ENCODE measurements around the gene IL17REL. TPM values are rescaled to one million over a fixed set of nuclear protein-coding genes. Genes with fewer than 3 reads are reported as not detected.

Gene IL17REL
- under 1 TPM in 1 of 2 donors, not detected in 1; 0.51 TPM for total RNA-seq
- polyA plus RNA-seq = under 1 TPM; 0.02 to 0.19 TPM
- long read RNA-seq, donor 1 = 0 reads
- long read RNA-seq, donor 2 = 0 reads
- long read RNA-seq, donor 3 = 0 reads
- long read RNA-seq, donor 4 = 0 reads
- long read RNA-seq, donor 5 = 0 reads

DNA sequence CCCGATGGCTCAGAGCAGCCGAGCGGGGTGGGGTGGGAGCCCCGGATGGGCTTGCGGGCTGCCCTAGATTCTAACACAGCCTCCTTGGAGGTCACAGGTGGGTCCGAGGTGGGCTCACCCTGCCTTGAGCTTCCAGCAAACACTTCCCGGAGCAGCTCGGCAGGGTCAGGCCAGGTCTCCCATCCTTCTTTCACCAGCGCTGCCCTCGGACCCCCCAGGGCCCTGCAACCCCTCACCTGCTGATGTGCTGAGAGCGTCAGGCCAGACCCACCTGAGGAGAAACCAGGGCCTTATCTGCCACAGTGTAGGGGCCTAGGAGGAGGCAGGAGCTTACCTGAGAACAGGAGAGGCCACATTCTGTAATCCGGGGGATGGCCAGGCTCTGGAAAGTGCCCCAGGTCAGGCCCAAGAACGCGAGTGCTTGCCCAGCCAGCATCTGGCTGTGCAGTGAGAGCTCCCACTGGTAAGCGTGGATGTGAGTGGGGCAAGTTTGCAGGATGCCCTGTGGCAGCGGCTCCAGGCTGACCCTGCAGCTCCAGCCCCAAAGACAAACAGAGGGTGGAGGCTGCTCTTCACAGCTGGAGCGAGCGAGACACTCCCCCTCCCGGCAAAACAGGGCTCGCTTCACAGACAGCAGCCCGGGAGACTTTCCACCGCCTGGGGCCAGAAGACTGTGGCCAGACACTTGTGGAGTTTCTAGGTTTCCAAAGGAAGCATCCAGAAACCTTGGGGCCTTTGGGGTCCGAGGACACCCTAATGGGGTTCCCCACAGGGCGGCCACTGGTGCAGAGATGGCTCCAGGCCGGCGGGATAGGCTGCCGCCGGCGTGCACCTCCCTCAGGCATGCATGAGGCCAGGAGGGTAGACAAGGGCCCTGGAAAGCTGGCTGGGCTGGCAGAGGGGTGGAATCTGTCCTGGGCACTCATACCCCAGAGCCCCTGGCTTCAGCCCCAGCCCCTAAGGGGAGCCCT, at the start of gene IL17REL:
Gene IL17REL, minus strand, starts transcription at position 555 of the 971 bp plus-strand sequence. Its CDS starts 119 bp downstream, at position 436.
- H3K4me1 ChIP-seq (ENCODE audit: control insufficient read depth in 5 of 5, insufficient read depth in 5 of 5, low read length in 5 of 5) = peaks cover 0 to 8% (median 6%) of the 10 kb centered on the region in 5 donors
- peaks cover 0 to 6% (median 0%) of the 10 kb centered on the region in 4 donors for H3K9me3 ChIP-seq (ENCODE audit: control insufficient read depth in 4 of 4, insufficient read depth in 3 of 4, low read length in 3 of 4)
- 62 to 76% methylated on average over 29 of the region's 29 CpGs for WGBS, 2 donors
- TF ChIP-seq, protein P1, sequence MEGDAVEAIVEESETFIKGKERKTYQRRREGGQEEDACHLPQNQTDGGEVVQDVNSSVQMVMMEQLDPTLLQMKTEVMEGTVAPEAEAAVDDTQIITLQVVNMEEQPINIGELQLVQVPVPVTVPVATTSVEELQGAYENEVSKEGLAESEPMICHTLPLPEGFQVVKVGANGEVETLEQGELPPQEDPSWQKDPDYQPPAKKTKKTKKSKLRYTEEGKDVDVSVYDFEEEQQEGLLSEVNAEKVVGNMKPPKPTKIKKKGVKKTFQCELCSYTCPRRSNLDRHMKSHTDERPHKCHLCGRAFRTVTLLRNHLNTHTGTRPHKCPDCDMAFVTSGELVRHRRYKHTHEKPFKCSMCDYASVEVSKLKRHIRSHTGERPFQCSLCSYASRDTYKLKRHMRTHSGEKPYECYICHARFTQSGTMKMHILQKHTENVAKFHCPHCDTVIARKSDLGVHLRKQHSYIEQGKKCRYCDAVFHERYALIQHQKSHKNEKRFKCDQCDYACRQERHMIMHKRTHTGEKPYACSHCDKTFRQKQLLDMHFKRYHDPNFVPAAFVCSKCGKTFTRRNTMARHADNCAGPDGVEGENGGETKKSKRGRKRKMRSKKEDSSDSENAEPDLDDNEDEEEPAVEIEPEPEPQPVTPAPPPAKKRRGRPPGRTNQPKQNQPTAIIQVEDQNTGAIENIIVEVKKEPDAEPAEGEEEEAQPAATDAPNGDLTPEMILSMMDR (IDR thresholded peaks at IDR 0.05; ENCODE audit: control extremely low read depth, extremely low read depth) = no peak
- H3K9ac ChIP-seq (ENCODE audit: insufficient read depth in 1 of 2, low read length in 2 of 2) = no peak within 1 kb of the TSS
- ATAC-seq (ENCODE audit: insufficient read depth, low FRiP score) (no peak), DNase-seq (peak in 2 of 3 donors; percentile 18 to 27)
- no peaks in the 10 kb centered on the region for H3K36me3 ChIP-seq (ENCODE audit: control insufficient read depth in 4 of 4, insufficient read depth in 4 of 4, low read length in 4 of 4)
- H3K27me3 ChIP-seq (ENCODE audit: control insufficient read depth in 3 of 3, insufficient read depth in 3 of 3, low read length in 2 of 3) = peaks cover 16 to 56% (median 17%) of the 10 kb centered on the region in 3 donors
- no peak within 1 kb of the TSS for H3K4me3 ChIP-seq
- H3K27ac ChIP-seq (ENCODE audit: low read depth in 1 of 2, low read length in 1 of 2) = no peak within 1 kb of the TSS

DNA sequence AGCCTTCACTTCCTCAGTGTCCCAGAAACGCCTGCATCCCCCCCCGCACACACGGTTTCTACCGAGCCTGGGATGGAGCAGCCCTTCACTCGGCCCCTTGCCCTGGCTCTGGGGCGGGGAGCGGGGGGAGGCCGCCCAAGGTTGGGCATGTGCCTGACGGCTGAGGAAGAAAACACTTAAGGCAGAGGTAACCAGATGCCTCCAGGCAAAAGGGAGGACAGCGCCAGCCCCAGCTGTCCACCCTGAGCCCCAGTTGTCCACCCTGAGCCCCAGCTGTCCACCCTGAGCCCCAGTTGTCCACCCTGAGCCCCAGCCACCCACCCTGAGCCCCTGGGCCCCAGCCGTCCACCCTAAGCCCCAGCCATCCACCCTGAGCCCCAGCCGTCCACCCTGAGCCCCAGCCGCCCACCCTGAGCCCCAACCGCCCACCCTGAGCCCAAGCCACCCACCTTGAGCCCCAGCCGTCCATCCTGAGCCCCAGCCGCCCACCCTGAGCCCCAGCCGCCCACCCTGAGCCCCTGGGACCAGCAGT, 49.3 kb upstream of the IL17REL start:
- TF ChIP-seq, protein P1 (IDR thresholded peaks at IDR 0.05; ENCODE audit: control extremely low read depth, extremely low read depth) = no peak
- DNase-seq (no peak), ATAC-seq (ENCODE audit: insufficient read depth, low FRiP score) (no peak)

GRCh38 chr22:50061141-50061823, 48.7 kb upstream of the IL17REL start:
- no peaks in the 10 kb centered on the region for H3K36me3 ChIP-seq (ENCODE audit: control insufficient read depth in 4 of 4, insufficient read depth in 4 of 4, low read length in 4 of 4)
- DNase-seq (no peak), ATAC-seq (ENCODE audit: insufficient read depth, low FRiP score) (no peak)
- no peak overlapping the region for H3K27ac ChIP-seq (ENCODE audit: low read depth in 1 of 2, low read length in 1 of 2)
- H3K9ac ChIP-seq (ENCODE audit: insufficient read depth in 1 of 2, low read length in 2 of 2) = no peak overlapping the region
- TF ChIP-seq, protein P1 (IDR thresholded peaks at IDR 0.05; ENCODE audit: control extremely low read depth, extremely low read depth) = no peak
- WGBS, 2 donors = 20 to 51% methylated on average over 27 of the region's 27 CpGs
- H3K4me1 ChIP-seq (ENCODE audit: control insufficient read depth in 5 of 5, insufficient read depth in 5 of 5, low read length in 5 of 5) = peaks cover 2 to 15% (median 4%) of the 10 kb centered on the region in 5 donors
- no peaks in the 10 kb centered on the region for H3K9me3 ChIP-seq (ENCODE audit: control insufficient read depth in 4 of 4, insufficient read depth in 3 of 4, low read length in 3 of 4)
- H3K27me3 ChIP-seq (ENCODE audit: control insufficient read depth in 3 of 3, insufficient read depth in 3 of 3, low read length in 2 of 3) = peaks cover 0 to 3% (median 0%) of the 10 kb centered on the region in 3 donors
- H3K4me3 ChIP-seq = no peak overlapping the region

More for the DNA sequence above, 49.3 kb upstream of the IL17REL start:
- peaks cover 0 to 3% (median 0%) of the 10 kb centered on the region in 3 donors for H3K27me3 ChIP-seq (ENCODE audit: control insufficient read depth in 3 of 3, insufficient read depth in 3 of 3, low read length in 2 of 3)
- H3K4me1 ChIP-seq (ENCODE audit: control insufficient read depth in 5 of 5, insufficient read depth in 5 of 5, low read length in 5 of 5) = peaks cover 2 to 15% (median 4%) of the 10 kb centered on the region in 5 donors
- no peak overlapping the region for H3K27ac ChIP-seq (ENCODE audit: low read depth in 1 of 2, low read length in 1 of 2)
- H3K4me3 ChIP-seq = no peak overlapping the region
- H3K36me3 ChIP-seq (ENCODE audit: control insufficient read depth in 4 of 4, insufficient read depth in 4 of 4, low read length in 4 of 4) = no peaks in the 10 kb centered on the region
- H3K9ac ChIP-seq (ENCODE audit: insufficient read depth in 1 of 2, low read length in 2 of 2) = no peak overlapping the region
- 53 to 65% methylated on average over 16 to 17 of the region's 17 CpGs for WGBS, 2 donors
- no peaks in the 10 kb centered on the region for H3K9me3 ChIP-seq (ENCODE audit: control insufficient read depth in 4 of 4, insufficient read depth in 3 of 4, low read length in 3 of 4)
